ENCODE data around the gene RAB9B.
"Not testable (repeated sequence)": the region's sequence is repeated elsewhere in the genome, so short reads cannot be mapped to it uniquely, and the experiment has no call there.

The RAB9B gene

GRCh38 chrX:103831803-103832544, at the start of gene RAB9B:
TSS of gene RAB9B (minus strand) at chrX:103832257. CDS start at chrX:103825784, 6,473 bp downstream.
- DNase-seq (ENCODE audit: low read depth in 2 of 2) = peak; percentile 34 to 46

- DNase-seq (ENCODE audit: low read depth in 2 of 2) = no peak
These were observed 47.3 kb upstream of the RAB9B start for GRCh38 chrX:103879339-103879738.

GRCh38 chrX:103878466-103879122, 46.5 kb upstream of the RAB9B start:
- DNase-seq (ENCODE audit: low read depth in 2 of 2) = no peak

- DNase-seq (ENCODE audit: low read depth in 2 of 2) = no peak
These were observed 45.5 kb upstream of the RAB9B start for GRCh38 chrX:103877571-103877970.

- DNase-seq (ENCODE audit: low read depth in 2 of 2) = no peak
These were observed 33.0 kb upstream of the RAB9B start for GRCh38 chrX:103864886-103865534.

- DNase-seq (ENCODE audit: low read depth in 2 of 2) = no peak
These were observed 32.1 kb upstream of the RAB9B start for GRCh38 chrX:103864149-103864548.

- no peak for DNase-seq (ENCODE audit: low read depth in 2 of 2)
These were observed 29.1 kb upstream of the RAB9B start for GRCh38 chrX:103861200-103861599.

GRCh38 chrX:103849558-103849957, 17.5 kb upstream of the RAB9B start:
- no peak for DNase-seq (ENCODE audit: low read depth in 2 of 2)

- DNase-seq (ENCODE audit: low read depth in 2 of 2) = no peak
These were observed 15.3 kb upstream of the RAB9B start for GRCh38 chrX:103847174-103847870.

- DNase-seq (ENCODE audit: low read depth in 2 of 2) = no peak
These were observed 14.3 kb upstream of the RAB9B start for GRCh38 chrX:103846386-103846785.

- DNase-seq (ENCODE audit: low read depth in 2 of 2) = no peak
These were observed 13.2 kb upstream of the RAB9B start for GRCh38 chrX:103845165-103845653.

GRCh38 chrX:103839404-103839803, 7.3 kb upstream of the RAB9B start:
- no peak for DNase-seq (ENCODE audit: low read depth in 2 of 2)

GRCh38 chrX:103831342-103831802, 685 bp downstream of the RAB9B start:
- DNase-seq (ENCODE audit: low read depth in 2 of 2) = no peak

- DNase-seq (ENCODE audit: low read depth in 2 of 2) = no peak
These were observed 1.2 kb downstream of the RAB9B start for GRCh38 chrX:103830848-103831247.

GRCh38 chrX:103828529-103828928, 3.5 kb downstream of the RAB9B start:
- no peak for DNase-seq (ENCODE audit: low read depth in 2 of 2)

GRCh38 chrX:103825881-103826280, 6.2 kb downstream of the RAB9B start:
- DNase-seq (ENCODE audit: low read depth in 2 of 2) = no peak

GRCh38 chrX:103823591-103823990, 8.5 kb downstream of the RAB9B start:
- no peak for DNase-seq (ENCODE audit: low read depth in 2 of 2)

- not testable (repeated sequence) for DNase-seq (ENCODE audit: low read depth in 2 of 2)
These were observed 11.3 kb downstream of the RAB9B start for GRCh38 chrX:103820802-103821201.

- DNase-seq (ENCODE audit: low read depth in 2 of 2) = no peak
These were observed 13.0 kb downstream of the RAB9B start for GRCh38 chrX:103818842-103819619.

GRCh38 chrX:103817502-103817901, 14.6 kb downstream of the RAB9B start:
- DNase-seq (ENCODE audit: low read depth in 2 of 2) = no peak

GRCh38 chrX:103817101-103817500, 15.0 kb downstream of the RAB9B start:
- DNase-seq (ENCODE audit: low read depth in 2 of 2) = not testable (repeated sequence)

Data from stimulated activated CD8-positive, alpha-beta memory T cell treated with anti-CD3 and anti-CD28 coated beads, Interleukin-15, amount 100 ng/mL, for 4 hours (primary cell).